ENCODE measurements around the gene EMX2.

DNA sequence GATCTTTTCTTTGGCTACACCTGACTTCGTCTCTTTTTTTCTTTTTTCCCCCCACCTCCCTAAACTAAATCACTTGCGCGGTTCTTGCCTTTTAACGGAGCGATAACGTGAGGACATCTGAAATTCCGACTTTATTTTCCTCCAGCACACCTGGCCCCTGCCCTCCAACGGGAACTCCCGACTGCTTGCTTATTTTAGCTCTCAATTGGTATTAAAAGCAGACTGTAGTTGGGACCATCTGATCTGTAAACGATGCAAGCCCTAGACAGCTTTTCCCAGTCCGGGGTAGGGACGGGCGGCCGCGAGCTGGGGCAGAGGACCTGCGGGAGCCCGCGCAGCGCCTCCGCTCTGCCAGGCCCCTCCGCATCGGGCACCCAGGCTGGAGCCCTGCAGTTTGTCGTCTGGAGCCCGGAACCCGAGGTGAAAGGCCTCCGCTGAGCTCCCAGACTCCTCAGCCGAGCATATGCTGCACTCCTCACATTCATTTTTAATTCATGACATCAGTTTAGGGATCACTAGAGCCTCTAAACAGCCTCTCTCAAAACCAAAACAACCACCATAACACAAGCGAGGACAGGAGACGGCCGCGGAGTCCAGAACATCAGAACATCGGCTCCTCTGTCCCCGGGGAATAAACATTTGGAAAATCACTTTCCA lies 10.0 kb upstream of the EMX2 start:
- TF ChIP-seq, protein P1, sequence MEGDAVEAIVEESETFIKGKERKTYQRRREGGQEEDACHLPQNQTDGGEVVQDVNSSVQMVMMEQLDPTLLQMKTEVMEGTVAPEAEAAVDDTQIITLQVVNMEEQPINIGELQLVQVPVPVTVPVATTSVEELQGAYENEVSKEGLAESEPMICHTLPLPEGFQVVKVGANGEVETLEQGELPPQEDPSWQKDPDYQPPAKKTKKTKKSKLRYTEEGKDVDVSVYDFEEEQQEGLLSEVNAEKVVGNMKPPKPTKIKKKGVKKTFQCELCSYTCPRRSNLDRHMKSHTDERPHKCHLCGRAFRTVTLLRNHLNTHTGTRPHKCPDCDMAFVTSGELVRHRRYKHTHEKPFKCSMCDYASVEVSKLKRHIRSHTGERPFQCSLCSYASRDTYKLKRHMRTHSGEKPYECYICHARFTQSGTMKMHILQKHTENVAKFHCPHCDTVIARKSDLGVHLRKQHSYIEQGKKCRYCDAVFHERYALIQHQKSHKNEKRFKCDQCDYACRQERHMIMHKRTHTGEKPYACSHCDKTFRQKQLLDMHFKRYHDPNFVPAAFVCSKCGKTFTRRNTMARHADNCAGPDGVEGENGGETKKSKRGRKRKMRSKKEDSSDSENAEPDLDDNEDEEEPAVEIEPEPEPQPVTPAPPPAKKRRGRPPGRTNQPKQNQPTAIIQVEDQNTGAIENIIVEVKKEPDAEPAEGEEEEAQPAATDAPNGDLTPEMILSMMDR (IDR thresholded peaks at IDR 0.05): no peak
- TF ChIP-seq POLR2A (IDR thresholded peaks at IDR 0.05): no peak
- no peak for TF ChIP-seq EP300 (IDR thresholded peaks at IDR 0.05)
- TF ChIP-seq POLR2AphosphoS5 (IDR thresholded peaks at IDR 0.05): no peak
